ENCODE results near the gene DAPP1.

DAPP1 gene

DNA sequence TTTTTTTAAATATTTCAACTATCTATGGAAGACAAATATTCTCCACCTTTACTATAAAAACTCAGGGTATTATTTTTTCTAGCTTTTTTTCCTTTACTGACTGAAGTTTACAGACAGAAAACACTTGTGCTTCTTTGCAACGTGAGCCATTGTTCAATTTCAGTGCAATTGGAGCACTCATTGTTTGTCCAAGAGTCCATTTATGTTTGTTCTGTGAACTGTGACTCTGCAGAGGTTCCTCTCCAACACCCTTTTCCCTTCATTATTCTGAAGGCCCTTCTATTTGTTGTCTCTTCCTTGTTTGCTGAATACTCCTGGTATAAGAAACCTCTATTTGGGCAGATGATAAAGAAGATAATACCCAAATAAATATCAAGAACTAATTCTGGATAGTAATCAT, 37.4 kb downstream of the DAPP1 start:
- no peak for DNase-seq (ENCODE audit: low read depth, low spot score)

DNA sequence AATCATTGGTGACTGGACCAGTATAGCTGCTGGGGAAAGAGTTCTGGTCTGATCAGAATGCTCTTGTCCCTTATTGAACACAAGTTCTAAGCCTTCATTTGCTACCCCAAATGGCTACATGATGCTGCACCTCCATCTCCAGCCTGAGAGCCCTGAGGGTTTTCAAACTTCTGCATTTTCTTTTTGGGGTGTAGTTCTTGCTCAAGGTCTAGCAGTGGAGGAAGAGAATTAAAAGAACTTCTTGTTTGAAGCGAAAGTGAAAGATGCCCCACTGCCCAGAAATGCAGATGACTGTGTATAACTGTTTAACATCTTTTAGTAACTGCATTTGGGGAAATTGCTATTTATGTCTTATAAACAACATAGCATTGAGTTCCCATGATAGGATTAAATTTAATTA, 39.1 kb downstream of the DAPP1 start:
- DNase-seq (ENCODE audit: low read depth, low spot score), result no peak

DNA sequence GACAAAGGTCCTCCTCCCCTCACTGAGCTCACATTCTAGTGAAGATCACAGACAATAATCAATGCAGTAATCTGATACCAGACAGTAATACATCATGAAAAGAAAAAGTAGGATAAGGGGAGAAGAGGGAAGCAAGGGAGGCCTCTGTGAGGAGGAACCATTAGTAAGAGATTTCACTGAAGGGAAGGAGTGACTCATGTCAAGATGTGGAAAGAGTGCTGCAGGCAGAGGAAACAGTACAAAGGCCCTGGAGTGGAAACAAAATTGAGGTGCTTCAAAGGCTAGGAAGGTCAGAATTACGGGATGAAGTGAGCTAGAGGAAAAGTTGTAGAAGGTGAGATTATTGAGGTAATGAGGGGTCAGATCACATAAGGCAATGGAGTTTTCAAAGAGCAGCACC, 39.5 kb downstream of the DAPP1 start:
- DNase-seq (ENCODE audit: low read depth, low spot score), result no peak

DNA sequence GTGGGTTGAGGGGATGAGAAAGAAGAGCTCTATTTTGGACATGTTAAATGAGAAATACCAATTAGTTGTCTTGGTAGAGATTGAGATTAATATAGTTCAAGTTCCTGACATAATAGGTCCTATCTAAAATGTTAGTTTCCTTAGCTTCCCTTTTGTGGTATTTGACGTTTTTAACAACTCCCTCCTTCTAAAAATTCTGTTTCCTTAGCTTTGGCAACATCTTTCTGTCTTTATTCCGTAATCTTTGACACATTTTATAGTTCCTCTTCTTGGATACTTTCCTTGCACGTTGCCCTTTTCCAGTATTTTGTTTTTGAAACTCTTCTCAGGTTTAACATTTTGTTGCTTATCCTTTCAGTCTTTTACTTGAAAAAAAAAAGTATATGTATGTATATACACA, 40.7 kb downstream of the DAPP1 start:
- DNase-seq (ENCODE audit: low read depth, low spot score), result no peak

DNA sequence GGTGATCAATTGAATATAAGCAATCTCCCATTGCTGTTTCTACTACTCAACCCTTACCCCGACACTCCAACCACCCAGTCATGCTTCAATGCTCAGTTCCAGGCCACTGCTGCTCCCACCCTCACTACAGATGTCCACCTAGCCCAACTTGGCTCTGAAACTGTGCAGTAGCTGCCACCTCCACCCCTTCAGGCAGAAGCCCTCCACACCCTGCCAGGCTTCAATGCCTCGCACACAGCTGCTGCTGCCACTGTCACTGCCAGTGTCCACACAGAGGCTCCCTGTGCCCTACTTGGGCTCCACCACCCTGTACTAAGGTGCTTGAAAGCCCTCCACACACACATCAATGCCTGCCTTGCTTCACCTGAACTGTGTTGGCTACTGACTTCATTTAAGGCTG, 43.0 kb downstream of the DAPP1 start:
- DNase-seq (ENCODE audit: low read depth, low spot score), result no peak

DNA sequence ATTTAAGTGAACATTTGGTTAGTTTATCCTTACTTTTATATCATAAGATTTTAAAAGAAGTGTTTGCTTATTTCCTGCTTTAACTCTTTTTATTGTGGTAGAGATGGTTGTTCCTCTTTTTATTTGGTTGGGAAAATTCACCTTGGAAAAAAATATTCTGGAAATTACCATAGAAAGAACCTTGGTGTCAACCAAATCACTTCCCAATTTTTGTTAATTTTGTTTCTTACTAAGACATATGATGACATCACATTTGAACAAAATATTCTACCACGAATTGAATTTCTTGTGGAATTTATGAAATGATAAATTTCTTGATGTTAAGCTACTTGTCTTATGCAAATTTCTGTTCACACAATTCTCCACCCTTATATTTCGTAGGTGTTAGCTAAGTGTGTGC, 43.9 kb downstream of the DAPP1 start:
- no peak for DNase-seq (ENCODE audit: low read depth, low spot score)

DNA sequence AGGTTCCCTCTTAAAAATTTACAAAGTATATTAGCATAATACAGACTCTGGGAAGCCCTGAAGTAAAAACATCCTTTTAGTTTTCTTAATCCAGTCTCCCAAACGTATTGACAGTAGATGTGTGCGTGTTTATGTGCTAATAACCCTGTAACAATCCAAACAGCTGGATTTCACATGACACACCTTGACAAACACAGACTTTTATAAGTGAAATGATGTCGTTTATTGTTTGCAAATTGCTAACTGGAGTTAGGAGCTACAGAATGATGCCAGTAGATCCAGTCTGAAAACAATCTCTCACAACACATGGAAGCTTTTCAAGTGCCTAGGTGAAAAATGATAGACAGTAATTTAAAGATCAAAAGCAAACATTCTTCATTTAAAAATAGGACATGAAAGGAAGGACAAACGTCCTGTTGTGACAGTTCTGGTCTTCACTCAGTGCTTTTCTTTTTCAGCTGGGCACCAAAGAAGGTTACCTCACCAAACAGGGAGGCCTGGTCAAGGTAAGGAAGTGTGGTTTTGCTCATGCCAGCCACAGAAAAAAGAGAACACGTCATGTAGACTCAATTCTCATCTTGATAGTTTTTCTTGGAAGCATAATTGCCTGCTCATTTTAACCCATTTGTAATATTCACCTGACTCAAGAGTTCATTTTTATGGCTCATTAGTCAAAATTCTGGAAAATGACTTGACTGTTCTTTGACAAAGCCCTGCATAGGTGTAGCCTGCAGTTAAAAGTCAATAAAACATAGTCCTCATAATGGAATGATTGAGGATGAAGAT, 44.7 kb downstream of the DAPP1 start:
- DNase-seq (ENCODE audit: low read depth, low spot score), result no peak

DNA sequence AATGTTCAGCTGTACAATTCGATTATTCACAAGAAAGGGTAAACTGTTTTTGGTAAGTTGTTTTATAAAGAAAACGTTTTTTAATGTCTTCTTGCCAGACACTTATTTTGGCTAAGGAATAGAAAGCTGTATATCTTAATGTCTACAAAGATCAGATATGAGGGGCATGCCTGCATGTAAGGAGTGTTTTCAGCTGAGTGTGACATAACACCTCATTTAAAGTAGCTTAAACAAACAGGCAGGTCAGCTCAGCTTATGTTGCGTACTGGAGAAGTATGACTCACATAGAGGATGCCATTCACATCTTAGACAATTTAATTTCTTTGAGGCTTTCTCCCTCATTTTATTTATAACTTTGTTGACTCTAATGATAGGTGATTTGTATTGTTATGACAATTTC, 47.2 kb downstream of the DAPP1 start:
- DNase-seq (ENCODE audit: low read depth, low spot score), result no peak

DNA sequence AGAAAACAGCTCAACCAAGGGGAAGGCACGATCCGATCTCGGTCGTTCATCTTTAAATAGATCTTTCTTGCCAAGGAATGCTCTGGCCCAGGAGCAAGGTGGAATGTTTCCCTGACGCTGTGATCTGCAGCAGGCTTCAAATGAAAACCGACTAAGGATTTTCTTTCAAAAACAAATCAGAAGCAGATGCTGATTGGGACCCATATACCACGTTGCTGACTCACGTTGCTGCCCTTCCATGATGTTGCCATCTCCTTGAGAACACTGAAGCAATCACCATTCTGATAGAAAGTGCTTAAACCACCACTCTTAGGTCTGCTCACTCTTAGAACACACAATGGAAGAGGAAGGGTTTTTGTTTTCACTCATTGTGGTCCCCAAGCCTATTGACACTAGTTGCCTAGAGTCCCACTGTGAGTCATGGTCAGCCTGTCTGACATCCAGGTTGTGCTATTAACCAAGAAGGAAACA, 51.5 kb downstream of the DAPP1 start:
- no peak for DNase-seq (ENCODE audit: low read depth, low spot score)

DNA sequence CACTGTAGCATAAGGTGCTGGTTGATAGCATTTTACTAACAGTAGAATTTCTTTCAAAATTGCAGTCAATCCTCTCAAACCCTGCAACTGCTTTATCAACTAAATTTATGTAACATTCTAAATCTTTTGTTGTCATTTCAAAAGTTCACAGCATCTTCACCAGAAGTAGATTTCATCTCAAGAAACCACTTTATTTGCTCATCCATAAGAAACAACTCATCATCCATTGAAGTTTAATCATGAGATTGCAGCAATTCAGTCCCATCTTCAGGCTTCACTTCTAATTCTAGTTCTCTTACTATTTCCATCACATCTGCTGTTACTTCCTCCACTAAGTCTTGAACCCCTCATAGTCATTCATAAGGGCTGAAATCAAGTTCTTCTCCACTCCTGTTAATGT, 55.9 kb downstream of the DAPP1 start:
- no peak for DNase-seq (ENCODE audit: low read depth, low spot score)

DNA sequence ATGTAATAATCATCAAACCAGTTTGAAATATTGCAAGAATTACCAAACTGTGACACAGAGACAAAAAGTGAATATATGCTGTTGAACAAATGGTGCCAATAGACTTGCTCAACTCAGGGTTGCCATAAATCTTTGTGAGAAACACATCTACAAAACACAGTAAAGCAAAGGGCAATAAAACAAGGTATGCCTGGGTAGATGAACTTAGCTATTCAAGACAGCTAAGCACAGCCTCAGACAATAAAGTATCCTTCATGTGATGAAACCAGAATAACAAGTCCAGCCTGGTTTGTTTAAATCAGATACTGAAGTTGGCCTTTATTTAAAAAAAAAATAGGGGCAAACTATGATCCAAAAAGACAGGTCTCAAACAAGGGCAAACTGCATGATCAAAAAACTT, 58.4 kb downstream of the DAPP1 start:
- no peak for DNase-seq (ENCODE audit: low read depth, low spot score)

DNA sequence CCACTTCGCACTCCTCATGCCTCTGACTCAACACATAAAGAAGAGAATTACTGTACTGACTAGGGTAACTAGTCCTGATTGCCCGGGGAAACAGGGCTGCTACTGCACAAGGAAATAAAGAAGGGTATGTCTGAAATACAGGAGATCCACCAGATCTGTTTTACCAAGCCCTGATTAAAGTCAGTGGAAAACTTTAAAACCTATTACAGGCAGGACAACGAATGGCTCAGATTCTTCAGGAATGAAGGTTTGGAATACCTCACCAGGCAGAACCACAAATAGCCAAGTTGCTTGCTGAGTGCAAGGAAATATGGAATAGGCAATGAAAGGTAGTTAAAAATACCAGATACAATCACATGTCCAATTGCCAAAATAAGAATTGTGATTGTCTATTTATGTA, 60.3 kb downstream of the DAPP1 start:
- DNase-seq (ENCODE audit: low read depth, low spot score), result no peak

DNA sequence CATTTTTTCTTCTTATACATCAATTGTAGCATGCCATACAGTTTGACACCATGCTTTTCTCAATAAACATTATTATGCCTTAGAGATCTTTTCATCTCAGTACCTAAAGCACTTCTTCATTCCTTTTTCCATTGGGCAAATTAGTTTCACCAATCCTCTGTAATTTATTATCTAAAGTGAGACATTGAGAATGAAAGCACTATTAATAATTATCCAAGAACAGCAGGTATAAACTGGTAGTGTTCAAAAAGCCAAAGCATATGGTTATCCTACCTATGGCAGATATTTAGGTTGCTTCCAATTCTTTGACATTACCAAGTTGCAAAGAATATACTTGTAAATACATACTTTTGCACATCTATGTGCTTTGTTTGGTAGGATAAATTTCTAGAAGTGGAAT, 62.0 kb downstream of the DAPP1 start:
- no peak for DNase-seq (ENCODE audit: low read depth, low spot score)

DNA sequence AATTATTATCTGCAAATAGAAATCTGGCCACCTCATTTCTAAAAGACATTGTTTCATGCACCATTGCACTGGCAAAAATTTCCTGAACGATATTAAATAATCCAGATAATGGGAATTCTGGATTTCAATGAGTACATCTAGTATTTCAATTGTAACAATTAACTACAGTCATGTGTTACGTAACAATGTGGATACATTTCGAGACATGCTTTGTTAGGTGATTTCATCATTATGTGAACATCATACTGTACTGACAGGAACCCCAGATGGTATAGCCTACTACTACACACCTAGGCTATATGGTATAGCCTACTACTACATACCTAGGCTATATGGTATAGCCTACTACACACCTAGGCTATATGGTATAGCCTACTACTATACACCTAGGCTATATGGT, 62.8 kb downstream of the DAPP1 start:
- no peak for DNase-seq (ENCODE audit: low read depth, low spot score)

DNA sequence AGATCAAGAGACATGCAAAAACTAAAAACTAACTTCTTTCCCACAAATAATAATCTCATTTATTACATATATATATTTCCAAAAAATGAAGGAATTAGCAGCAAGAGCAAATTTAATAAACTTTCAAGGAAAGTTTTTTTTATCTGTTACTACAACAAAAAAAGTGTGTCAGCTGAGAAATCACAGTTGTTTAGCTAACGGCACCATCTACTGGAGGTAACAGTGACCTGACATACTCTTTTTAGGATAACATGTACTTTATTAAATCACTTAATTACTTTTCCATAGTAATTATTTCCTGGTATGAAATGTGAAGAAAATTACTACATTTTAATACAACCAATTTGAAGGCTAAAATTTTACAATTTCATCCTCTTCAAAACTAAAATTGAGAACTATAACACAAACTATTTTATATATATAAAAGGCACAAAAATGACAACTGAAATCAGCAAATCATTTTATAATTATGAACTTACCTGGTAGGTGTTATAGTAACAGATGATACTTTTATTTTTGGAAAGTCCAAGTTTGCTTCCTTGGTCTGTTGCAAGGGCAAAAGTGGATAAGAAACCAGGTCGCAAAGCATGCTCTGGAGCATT, 68.5 kb downstream of the DAPP1 start:
- DNase-seq (ENCODE audit: low read depth, low spot score), result peak; percentile 2

DNA sequence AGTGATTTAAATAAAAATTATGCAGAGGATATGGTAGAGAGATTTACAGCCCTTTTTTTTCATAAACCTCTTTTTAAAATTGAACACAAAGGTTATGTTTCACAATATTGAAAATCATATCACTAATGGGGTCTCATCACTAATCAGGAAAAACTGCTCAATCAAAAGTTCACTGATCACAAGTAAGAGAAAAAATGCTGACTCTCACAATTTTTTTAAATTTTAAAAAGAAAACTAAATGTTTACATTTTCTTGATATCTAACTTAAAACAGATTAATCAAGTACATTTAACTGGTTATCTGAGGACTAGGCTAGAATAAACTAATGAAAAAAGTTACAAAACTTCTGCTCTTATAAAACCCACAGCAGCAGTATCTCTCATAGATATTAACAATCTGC, 69.1 kb downstream of the DAPP1 start:
- no peak for DNase-seq (ENCODE audit: low read depth, low spot score)

DNA sequence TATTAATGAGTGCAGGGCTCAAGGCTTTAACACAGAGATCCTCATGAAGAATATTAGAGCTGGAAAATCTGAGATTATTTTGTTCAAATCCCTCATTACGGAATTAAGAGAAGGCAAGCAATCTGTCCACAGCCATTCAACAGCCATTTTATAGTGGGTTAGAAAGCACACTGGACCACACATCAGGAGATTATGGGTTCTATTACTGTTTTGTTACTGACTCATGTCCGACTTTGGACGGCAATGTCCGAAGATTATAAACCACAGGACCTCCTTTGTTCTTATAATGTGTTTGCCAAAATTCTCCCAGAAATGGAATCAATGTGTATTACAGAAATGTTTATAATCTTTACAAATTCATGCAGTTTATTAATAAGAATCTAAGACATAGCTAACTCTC, 69.5 kb downstream of the DAPP1 start:
- no peak for DNase-seq (ENCODE audit: low read depth, low spot score)

DNA sequence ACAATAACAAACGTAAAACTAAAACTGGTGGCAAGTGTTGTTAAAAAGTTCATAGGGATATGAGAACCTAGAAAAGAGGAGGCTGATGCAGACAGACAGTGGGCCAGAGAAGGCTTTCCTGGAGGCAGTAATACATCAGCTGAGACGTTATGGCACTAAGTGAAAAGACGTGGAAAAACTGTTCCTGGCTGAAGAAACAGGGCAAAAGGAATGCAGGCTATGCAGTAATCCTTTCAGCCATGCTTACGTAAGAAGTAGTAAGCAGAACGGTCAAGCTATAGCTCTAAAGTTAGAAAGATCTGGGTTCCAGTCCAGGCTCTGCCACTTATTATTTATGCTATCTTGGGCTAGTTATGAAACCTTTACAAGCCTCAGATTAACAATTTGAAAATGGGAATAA, 71.2 kb downstream of the DAPP1 start:
- no peak for DNase-seq (ENCODE audit: low read depth, low spot score)

DNA sequence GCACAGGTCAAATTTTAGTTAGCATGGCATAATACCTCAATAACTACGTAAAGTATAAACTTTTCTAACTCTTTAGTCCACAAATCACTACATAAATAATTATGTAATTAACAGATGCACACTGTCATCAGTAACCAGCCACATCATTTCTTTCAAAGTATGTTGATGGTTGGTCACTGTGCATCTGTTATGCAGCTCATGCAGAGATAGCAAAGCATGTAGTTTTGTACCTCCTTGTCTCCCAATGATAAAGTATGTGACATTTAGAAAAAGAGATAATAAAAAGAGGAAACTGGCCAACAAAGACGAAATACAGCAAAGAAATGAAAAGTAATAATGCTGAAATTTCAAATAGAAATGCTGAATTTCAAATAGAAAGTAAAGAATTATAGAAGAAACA, 74.7 kb downstream of the DAPP1 start:
- DNase-seq (ENCODE audit: low read depth, low spot score), result no peak

DNA sequence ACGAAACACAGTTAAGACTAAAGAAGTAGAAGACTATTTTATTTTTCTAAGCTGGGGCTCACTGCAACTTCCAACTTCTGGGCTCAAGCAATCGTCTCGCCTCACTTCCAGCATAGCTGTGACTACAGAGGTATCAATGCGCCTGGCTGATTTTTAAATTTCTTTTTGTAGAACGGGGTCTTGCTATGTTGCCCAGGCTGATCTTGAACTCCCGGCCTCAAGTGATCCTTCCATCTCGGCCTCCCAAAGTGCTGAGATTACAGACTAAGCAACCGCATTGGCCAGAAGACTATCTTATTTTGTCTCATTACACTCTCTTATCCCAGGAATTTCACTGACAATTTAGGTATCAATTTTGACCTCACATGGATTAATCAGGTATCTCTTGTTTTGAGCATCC, 76.4 kb downstream of the DAPP1 start:
- DNase-seq (ENCODE audit: low read depth, low spot score), result no peak

DNA sequence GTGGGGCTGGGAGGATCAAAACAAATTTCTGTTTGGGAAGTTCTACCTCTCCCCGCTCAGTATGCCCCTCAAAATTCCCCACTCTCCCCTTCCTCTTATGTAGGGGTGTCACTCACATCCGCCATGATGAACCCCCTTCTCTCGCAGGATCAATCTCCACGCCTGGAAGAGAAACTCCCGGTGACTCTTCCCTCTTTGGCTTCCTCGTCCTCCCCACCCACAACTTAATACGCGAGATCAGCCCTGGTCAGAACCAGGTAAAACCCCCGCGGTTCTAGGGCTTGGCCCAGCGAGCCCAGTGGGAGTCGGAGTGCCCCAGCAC, 77.2 kb downstream of the DAPP1 start:
- no peak for DNase-seq (ENCODE audit: low read depth, low spot score)

DNA sequence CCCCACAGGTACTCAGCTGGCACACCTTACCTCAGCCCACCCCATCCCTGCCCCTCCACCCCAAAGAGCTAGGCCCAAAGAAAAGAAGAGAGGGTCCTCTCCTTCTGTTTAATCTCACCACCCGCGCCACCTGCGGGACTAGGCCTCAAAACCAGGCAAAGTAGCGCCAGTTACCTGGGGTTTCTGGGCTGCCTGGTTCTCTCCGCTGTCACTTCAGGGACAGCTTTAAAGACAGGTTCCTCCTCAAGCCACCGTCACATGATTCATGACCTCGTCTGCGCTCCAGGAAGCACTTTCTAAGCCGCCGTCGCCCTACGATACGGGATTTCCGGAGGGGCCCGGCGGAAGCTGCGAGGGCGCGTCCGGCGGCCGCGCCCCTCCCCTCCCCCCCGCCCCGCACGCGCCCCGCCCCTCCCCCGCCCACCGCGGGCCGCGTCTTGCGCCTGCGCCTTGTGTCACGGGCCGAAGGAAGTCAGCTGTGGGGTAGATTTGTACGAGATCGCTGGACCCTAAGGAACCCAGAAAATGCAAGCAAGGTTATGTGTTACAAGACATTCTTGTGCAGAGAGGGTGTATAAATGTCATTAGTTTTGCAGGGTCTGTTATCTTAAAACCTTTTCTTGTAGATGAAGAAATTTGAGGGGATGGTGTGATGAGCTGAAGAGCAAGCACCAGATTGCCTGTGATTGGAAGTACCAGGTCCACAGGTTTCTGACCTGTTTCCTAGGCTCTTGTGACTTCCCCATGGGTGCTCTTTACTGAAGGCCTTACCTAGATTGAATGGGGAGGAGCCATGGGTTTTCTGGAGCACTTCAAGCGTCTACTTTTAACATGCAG, 77.8 kb downstream of the DAPP1 start, which contains the start of gene LAMTOR3:
TSS of gene LAMTOR3 (minus strand) at position 267 of the 837 bp plus-strand sequence. CDS start 464 bp downstream, outside the sequence.
- DNase-seq (ENCODE audit: low read depth, low spot score), result peak; percentile 86

DNA sequence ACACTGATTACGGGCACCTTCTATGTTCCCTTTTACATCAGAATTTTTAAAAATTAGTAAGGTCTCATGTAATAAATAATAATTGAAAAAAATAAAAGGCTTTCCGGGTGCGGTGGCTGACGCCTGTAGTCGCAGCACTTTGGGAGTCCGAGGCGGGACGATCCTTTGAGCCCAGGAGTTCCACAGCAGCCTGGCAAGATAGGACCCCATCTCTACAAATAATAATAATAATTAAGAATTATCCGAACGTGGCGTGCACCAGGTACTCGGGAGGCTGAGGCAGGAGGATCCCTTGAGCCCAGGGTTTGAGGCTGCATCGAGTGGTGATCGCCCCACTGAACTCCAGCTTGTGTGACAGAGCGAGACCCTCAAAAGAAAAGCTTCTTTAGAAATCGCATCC, 78.4 kb downstream of the DAPP1 start:
- DNase-seq (ENCODE audit: low read depth, low spot score), result no peak

All from activated CD4-positive, CD25-positive, alpha-beta regulatory T cell treated with anti-CD3 and anti-CD28 coated beads, Interleukin-2, amount 50 U/mL, for 16 hours (primary cell).